NCI-H526 (cell line): ENCODE data around the gene TP53TG5.

Experiments
- DNase-seq, 2 experiments: peaks; one replicate each; lab custom pipeline; 2025; lab: John Stamatoyannopoulos, UW

Gene TP53TG5

DNA sequence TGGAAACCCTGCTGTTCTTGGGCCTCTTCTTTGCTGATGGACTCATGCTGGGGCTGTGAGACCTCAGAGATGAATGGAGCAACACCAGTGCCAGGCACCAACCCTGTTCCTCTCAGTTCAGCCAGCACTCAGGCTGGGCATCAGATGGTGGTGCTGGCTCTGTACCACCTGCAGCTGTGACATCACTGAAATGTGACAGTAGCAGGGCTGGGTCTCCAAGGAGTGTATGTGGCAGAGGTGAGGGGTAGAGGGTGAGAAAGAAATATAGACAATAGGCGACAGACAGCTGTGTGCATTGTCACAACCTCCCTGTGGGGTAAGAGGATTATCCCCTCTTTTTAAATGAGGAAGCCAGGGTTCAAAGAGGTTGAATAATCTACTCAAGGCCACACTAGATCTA lies at the start of gene TP53TG5:
TSS of gene TP53TG5 (minus strand) at position 135 of the 400 bp plus-strand sequence. CDS start at position 46, 89 bp downstream.
- no peak for DNase-seq

GRCh38 chr20:45427236-45428149 lies 49.4 kb upstream of the TP53TG5 start:
- no peak for DNase-seq

GRCh38 chr20:45426320-45427016 lies 48.3 kb upstream of the TP53TG5 start:
- no peak for DNase-seq

GRCh38 chr20:45425561-45425960 lies 47.4 kb upstream of the TP53TG5 start:
- no peak for DNase-seq

GRCh38 chr20:45423700-45424099 lies 45.6 kb upstream of the TP53TG5 start:
- no peak for DNase-seq

DNA sequence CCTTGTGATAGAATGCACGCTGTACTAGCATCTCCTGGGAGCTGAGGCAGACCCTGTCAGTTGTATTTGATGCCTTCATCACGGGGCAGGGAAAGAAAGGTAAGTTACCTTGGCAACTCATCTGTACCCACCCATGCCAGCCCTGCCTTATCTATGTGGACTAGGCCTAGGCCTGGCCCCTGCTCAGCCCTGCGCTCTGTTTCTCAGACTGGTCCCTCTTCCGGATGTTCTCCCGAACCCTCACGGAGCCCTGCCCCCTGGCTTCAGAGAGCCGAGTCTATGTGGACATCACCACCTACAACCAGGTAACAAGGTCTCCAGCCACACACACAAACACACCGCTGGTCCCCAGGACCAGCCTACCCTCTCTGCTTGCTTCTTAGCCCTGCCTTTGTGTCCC lies 42.0 kb upstream of the TP53TG5 start:
- DNase-seq: no peak

DNA sequence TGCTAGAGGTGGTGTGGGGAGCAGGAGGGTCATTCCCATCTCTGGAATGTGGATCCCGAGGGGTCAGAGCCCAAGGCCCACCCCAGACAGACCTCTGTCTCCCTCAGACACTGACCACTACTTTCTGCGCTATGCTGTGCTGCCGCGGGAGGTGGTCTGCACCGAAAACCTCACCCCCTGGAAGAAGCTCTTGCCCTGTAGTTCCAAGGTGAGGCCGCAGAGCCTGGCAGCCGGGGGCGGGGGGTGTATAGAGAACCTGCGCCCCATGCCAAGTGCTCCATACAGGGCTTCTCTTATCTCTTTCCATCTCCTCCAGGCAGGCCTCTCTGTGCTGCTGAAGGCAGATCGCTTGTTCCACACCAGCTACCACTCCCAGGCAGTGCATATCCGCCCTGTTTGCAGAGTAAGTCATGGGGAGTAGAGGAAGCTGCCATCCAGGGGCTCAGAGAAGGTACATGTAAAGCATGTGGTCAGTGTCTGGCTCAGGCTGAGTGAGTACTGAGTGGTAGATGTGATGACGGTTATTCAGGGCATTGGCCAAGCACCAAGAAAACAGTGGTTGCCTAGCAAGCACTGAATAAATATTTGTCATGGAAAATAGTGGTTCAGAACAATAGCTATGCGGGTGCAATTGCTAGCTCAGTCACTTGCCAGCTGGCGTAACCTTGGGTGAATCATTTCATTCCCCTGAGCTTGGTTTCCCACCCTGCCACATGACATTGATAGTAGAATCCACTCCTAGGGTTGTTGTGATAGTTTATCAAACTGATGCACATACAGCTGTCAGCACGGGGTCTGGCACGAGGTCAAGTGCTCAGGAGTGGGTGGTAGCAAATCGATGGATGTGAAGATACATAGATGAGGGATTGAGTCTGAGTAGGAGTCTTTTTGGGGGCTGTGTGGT lies 41.3 kb upstream of the TP53TG5 start:
- peak; percentile 99 for DNase-seq

DNA sequence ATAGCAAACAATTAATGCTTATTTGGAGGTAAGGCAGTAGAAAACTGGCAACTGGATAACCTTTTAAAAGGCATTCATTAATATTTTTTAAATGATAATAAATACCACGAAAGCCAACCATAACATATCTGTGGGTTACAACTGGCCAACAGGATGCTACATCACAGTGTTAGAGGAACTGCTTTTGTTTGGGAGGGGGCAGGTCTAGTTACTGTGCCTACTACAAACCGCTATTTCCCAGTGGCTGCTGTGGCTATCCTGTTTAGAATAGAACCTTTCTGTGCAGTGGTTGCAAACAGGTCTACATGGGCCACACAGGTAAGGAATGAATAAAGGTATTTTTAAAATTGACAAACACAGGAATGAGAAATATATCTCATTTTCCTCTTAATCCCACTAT lies 38.8 kb upstream of the TP53TG5 start:
- DNase-seq: no peak

- DNase-seq: peak; percentile 94 to 96
Observed at GRCh38 chr20:45415822-45416637, 37.9 kb upstream of the TP53TG5 start, which contains the start of gene PIGT. Gene PIGT (plus strand): TSS chr20:45416141. CDS start chr20:45416157, 16 bp downstream.

DNA sequence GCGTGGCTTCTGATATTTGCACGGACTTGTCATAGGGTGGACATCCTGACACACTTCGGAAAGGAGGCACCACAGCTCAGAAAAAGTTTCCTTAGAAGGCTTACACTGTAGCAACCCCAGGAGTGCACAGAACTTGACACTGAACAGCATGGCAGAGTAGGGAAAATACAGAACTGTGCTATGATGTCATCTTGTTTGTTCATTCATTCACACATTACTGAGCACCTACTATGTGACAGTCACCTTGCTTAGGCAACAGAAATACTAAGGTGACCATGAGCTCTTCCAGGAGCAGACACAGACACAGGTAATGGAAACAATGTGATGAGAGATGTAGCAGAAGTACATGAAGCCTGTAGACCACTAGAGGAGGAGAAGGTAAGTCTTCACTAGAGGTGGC lies 35.4 kb upstream of the TP53TG5 start:
- no peak for DNase-seq

GRCh38 chr20:45412653-45413052 lies 34.5 kb upstream of the TP53TG5 start:
- DNase-seq: no peak

DNA sequence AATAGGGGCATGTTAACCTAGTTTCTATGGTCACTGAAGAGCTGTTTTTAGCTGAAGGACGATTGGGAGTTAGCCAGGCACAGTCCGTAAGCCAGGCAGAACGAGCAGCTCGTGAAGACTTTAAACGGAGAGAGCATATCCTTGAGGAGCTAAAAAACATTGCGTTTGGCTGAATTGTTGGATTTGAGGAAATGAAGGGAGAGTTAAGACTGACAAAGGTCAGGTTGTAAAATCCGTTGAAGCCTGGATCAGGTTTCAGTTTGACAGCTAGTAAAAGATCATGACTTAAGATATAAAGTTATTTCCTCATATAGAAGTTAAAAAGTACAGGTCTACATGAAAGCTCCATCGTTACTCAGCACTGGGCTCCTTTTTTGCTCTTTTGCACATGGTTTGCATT lies 32.8 kb upstream of the TP53TG5 start:
- no peak for DNase-seq

DNA sequence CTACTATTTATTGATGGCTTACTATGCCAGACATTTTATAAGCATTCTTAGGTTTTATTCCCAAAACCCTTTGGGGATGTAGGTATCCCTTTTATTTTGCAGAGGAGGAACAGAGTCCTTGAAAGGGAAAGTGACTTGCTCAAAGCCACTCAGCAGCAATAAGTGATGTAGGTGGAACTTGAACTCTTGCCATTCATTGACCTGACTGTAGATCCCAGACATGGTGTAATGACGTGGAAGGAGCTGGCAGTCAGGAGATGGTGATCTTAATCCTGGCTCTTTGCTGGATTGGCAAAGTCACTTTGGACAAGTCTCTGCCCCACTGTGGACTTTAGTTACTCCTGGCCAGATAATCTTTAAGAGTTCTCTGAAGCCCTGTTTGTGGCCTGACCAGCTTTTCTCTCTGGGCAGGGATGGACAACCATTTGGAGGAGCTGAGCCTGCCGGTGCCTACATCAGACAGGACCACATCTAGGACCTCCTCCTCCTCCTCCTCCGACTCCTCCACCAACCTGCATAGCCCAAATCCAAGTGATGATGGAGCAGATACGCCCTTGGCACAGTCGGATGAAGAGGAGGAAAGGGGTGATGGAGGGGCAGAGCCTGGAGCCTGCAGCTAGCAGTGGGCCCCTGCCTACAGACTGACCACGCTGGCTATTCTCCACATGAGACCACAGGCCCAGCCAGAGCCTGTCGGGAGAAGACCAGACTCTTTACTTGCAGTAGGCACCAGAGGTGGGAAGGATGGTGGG lies 31.6 kb upstream of the TP53TG5 start:
- DNase-seq: no peak

DNA sequence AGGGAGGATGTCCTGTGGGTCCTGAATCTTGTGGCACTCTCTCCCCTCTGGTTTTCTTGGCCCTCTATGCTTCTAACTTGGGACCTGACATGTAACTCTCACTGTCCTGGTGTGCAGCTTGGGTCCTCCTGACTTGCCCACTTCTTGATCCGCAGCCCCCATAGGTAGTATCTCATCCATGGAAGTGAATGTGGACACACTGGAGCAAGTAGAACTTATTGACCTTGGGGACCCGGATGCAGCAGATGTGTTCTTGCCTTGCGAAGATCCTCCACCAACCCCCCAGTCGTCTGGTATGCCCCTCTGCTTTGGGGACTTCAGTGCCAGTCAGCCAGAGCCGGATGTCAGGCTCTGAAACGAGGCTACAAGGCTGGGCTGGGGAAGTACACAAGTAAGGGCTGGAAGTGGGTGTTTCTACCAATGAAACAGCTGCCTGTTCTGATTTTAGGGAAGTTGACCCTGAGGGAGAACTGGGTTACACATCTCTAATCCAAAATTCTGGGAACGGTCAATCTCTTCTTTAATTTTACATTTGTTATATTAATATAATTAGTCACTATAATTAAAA lies 30.6 kb upstream of the TP53TG5 start:
- DNase-seq: no peak

GRCh38 chr20:45407783-45408645 lies 29.9 kb upstream of the TP53TG5 start, which contains the start of gene DBNDD2:
Gene DBNDD2 (plus strand): TSS chr20:45408289. CDS start chr20:45408468, 179 bp downstream.
- DNase-seq: peak in 1 of 2 experiments; percentile 37

DNA sequence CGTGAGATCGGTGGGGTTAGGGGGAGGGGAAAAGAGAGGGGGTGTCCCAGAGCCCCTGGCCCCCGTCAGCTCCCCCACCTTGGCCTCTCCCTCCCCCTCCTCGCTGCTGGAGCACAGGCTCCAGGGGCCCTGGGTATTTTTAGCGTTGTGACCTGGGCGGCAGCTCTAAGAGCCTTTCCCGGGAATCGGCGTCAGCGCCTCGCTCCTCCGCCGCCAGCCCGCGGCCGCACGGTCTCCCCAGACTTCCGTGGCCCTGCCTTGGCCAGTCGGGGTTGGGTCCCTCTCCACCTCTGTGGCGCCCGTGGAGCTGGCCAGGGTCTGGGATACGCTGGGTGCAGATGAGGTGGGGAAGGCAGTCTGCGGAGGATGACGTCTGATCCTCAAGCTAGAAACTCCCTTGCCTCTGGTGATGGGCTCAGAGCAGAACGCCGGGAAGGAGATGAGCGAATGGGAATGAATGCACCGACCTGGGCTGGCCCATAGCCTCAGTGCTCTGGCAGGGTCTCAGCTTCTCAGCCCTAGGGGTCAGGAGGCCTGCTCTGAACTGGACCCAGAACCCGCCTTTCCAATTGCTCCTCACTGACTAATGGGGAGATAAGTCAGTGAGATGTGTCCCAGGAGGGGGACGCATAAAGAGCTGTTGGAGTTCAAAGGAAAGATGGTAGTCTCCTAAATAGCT lies 29.1 kb upstream of the TP53TG5 start:
- DNase-seq: peak; percentile 44 to 88

DNA sequence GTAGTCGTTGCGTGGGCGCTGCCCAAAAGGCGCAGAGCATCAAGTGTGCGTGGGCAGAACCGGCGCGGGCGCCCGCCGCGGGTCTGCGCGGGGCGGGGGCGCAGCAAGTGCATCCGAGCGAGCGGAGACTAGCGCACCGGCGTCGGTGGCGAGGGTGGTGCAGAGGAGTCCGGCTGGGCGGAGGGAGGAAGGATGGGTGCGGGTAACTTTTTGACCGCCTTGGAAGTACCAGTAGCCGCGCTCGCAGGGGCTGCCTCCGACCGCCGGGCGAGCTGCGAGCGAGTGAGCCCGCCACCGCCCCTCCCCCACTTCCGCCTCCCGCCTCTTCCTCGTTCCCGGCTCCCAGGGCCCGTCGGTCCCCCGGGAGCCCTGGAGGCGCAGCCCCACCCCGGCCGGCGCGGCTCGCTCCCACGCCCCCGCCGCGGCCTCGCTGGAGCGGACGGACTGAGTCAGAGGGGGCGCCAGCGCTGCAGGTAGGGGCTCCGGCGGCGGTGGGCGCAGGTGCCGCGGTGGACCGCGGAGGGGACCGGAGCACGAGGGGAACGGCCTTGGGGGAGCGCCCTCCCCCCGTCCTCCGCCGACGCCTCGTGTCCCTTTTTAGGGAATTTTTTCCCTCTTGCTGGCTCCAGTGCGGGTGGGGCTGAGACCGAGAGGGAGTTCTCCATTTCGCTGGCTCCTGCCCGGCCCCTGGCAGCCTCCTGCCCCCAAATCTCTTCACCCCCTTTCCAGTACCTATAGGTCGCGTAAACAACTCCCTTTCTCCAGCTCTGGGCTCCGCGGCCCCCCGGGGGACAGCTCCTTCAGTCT lies 28.3 kb upstream of the TP53TG5 start:
- peak; percentile 52 to 94 for DNase-seq
